CD8-positive, alpha-beta memory T cell (primary cell): ENCODE results near the gene TFB1M. TPM values are rescaled to one million over a fixed set of nuclear protein-coding genes. Genes with fewer than 3 reads are reported as not detected.

Source experiments
- CTCF ChIA-PET: fragments of 350-600 bp; sonication (Branson Sonifier 250); formaldehyde crosslinking; loops from one replicate; lab custom pipeline; 2021; ENCODE audit warnings: antibody characterized with exemption; lab: Charles Lee
- POLR2A ChIA-PET: fragments of 350-600 bp; sonication (Branson Sonifier 250); formaldehyde crosslinking; loops from one replicate; lab custom pipeline; 2021; ENCODE audit warnings: antibody characterized with exemption; lab: Charles Lee
- DNase-seq, 5 donors: peaks; one replicate each; pipeline versions ENCODE4 v3.0.0 to v3.0.0-alpha.2; 2020 to 2022; ENCODE audit warnings: mixed read lengths in 1 of 5
- H3K27ac ChIP-seq: one replicate; pipeline ENCODE4 v1.7.0; 2013; ENCODE audit warnings: low read depth, mild to moderate bottlenecking, low read length, moderate library complexity
- H3K27me3 ChIP-seq: 2 replicates; pipeline ENCODE4 v1.7.0; 2013; ENCODE audit warnings: low read length, mild to moderate bottlenecking; ENCODE audit not compliant: insufficient read depth, poor library complexity, severe bottlenecking
- H3K36me3 ChIP-seq: 2 replicates; pipeline ENCODE4 v1.7.0; 2013; ENCODE audit warnings: mild to moderate bottlenecking, low read length, moderate library complexity; ENCODE audit not compliant: insufficient read depth
- H3K4me1 ChIP-seq: 2 replicates; pipeline ENCODE4 v1.7.0; 2013; ENCODE audit warnings: mild to moderate bottlenecking, low read length, moderate library complexity; ENCODE audit not compliant: insufficient read depth
- H3K4me3 ChIP-seq: 2 replicates; pipeline ENCODE4 v1.7.0; 2013; ENCODE audit warnings: mild to moderate bottlenecking, low read length
- H3K9me3 ChIP-seq: 2 replicates; pipeline ENCODE4 v1.7.0; 2013; ENCODE audit warnings: mild to moderate bottlenecking, low read length
- H3K27ac Mint-ChIP-seq, 8 donors: one replicate each; pipeline ENCODE4 v1.8.0; 2020 to 2021; ENCODE audit warnings: mixed read lengths in 8 of 8, mild to moderate bottlenecking in 6 of 8, inconsistent platforms in 3 of 8, moderate library complexity in 3 of 8
- H3K27me3 Mint-ChIP-seq, 2 donors: one replicate each; pipeline ENCODE4 v1.8.0; 2020 to 2021; ENCODE audit warnings: mixed read lengths in 2 of 2, mild to moderate bottlenecking in 1 of 2, moderate library complexity in 1 of 2
- H3K36me3 Mint-ChIP-seq, 3 donors: one replicate each; pipeline ENCODE4 v1.8.0; 2020 to 2021; ENCODE audit warnings: mixed read lengths in 3 of 3, inconsistent platforms in 1 of 3, mild to moderate bottlenecking in 1 of 3
- H3K4me1 Mint-ChIP-seq, 3 donors: one replicate each; pipeline ENCODE4 v1.8.0; 2020 to 2021; ENCODE audit warnings: mixed read lengths in 3 of 3, inconsistent platforms in 1 of 3, mild to moderate bottlenecking in 1 of 3
- H3K4me3 Mint-ChIP-seq, 7 donors: one replicate each; pipeline ENCODE4 v1.8.0; 2020 to 2021; ENCODE audit warnings: mixed read lengths in 7 of 7, mild to moderate bottlenecking in 6 of 7, moderate library complexity in 4 of 7, inconsistent platforms in 2 of 7
- H3K9me3 Mint-ChIP-seq, 5 donors: one replicate each; pipeline ENCODE4 v1.8.0; 2020 to 2022; ENCODE audit warnings: mixed read lengths in 5 of 5, mild to moderate bottlenecking in 3 of 5, moderate library complexity in 2 of 5, inconsistent platforms in 1 of 5
- polyA plus RNA-seq: library from polyadenylated mRNA; unstranded; fragments of 300-500 nt; fragmentation: Illumina TruSeq; gene quantifications from one replicate; pipeline ENCODE4 v1.2.3, GENCODE V29; 2021
- total RNA-seq, 2 experiments: library from RNA; stranded (reverse); gene quantifications; one replicate each; pipeline ENCODE4 v1.2.3, GENCODE V29; 2021

The TFB1M gene
- total and polyA plus RNA-seq, 3 experiments from 2014 or later, result 13.2 to 40.8 (median 37.7) TPM

DNA sequence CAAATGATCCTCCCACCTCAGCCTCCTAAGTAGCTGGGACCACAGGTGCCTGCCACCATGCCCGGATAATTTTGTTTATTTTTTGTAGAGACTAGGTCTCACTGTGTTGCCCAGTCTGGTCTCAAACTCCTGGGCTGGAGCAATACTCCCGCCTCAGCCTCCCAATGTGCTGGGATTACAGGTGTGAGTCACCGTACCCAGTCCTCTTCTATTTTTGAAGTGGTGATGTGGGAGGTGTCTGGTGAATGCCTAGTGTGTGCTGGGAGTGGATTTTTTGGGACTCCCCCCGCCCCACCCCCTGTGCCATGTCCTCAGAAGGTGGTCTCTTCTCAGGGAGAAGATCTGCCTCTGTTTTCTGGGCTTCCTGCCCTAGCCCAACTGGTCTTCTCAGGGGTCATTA is 98.4 kb downstream of the TFB1M start:
- Histone ChIP-seq H3K27me3 (no peaks in the 10 kb centered on the region), H3K36me3 (no peaks in the 10 kb centered on the region), H3K9me3 (no peaks in the 10 kb centered on the region), H3K27ac (no peak overlapping the region), H3K4me3 (no peak overlapping the region), H3K4me1 (no peaks in the 10 kb centered on the region)
- CTCF ChIA-PET, result no interaction called here
- no peaks in the 10 kb centered on the region for H3K4me1 Mint-ChIP-seq
- H3K4me3 Mint-ChIP-seq, result no peak overlapping the region
- POLR2A ChIA-PET, result no interaction called here
- DNase-seq, result no peak
- H3K27me3 Mint-ChIP-seq, result peaks cover 6 to 18% of the 10 kb centered on the region in 2 donors
- no peaks in the 10 kb centered on the region for H3K9me3 Mint-ChIP-seq
- H3K36me3 Mint-ChIP-seq, result peaks cover 0 to 1% (median 0%) of the 10 kb centered on the region in 3 donors
- no peak overlapping the region for H3K27ac Mint-ChIP-seq

DNA sequence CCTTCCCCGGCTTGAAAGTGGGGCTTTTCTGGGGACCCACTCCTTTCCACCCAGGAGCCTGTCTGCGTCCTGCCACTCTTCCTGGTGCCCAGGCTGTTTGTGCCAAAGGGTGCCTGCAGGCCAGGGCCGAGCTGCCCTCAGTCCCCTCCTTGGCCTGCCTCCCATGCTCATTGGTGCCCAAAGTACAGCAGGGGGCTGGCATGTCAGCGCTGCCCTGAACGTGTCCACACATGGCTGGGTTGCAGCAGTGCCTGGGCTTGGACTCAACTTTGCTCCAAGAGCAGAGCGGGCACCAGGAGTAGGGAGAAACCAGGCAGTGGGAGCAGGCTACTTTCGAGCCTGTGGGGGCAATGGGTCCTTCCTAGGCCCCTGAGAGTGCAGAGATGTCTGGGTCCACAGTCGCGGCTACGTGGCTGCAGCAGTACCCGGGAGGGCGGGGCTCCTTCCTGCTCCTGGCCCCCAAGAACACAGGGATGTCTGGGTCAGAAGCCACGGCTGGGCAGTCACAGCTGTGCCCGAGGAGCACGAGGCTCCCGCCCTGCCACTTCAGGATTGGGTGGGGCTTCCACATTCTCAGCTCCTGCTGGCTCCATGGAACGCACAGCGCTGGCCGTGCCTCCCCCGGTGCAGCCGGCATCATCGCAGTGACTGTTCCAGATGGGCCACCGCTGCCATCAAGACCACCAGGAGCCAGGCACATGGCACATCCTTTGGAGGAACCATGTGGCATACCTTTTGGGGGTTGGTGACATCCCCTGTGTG is 100.5 kb downstream of the TFB1M start:
- Mint-ChIP-seq H3K9me3 (no peaks in the 10 kb centered on the region), H3K4me1 (no peaks in the 10 kb centered on the region), H3K27me3 (peaks cover 6 to 11% of the 10 kb centered on the region in 2 donors), H3K36me3 (peaks cover 0 to 1% (median 0%) of the 10 kb centered on the region in 3 donors), H3K27ac (no peak overlapping the region), H3K4me3 (no peak overlapping the region)
- H3K4me1 ChIP-seq, result no peaks in the 10 kb centered on the region
- no peak overlapping the region for H3K27ac ChIP-seq
- ChIA-PET POLR2A (no interaction called here), CTCF (interaction anchor here (1.3 kb wide), 1 partner anchor 19 kb away, joined by 3 read pairs; no protein-coding TSS in a partner anchor)
- no peaks in the 10 kb centered on the region for H3K9me3 ChIP-seq
- DNase-seq, result no peak
- H3K4me3 ChIP-seq, result no peak overlapping the region
- no peaks in the 10 kb centered on the region for H3K27me3 ChIP-seq
- H3K36me3 ChIP-seq, result no peaks in the 10 kb centered on the region

DNA sequence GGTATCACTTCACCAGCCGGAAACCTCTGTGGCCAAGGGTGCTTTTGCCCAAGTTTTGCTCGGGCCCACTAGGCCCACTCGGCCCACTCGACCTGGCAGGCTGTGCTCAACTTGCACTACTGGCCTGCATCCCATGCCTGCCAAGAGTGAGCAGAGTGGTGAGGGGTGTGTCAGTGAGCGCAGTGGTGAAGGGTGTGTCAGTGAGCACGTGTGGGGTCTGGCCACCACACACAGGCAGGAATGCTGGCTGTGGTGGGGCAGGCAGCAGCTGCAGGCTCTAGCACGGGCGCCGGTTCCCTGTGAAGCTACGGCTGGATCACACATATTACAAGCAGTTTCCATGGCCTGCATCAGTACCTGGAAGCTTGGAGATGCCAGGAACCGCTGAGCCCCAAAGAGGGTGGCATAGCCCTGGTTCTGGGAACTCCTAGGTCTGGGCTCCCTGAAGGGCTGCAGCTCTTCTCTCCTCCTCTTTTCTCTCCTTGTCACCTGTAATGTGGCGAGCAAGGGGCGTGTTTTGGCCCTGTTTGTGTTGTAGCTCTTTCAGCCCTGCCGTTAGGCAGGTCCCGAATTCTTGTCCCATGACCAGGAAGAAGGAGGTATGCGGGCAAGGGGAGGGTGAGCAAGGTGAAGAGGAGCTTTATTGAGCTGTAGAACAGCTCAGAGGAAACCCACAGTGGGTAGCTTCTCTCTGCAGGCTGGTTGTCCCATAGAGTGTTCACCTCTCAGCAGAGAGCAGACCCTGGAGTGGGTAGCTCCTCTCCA is 101.5 kb downstream of the TFB1M start:
- Histone ChIP-seq H3K27me3 (no peaks in the 10 kb centered on the region), H3K9me3 (no peaks in the 10 kb centered on the region), H3K27ac (no peak overlapping the region), H3K4me1 (no peaks in the 10 kb centered on the region), H3K4me3 (no peak overlapping the region), H3K36me3 (no peaks in the 10 kb centered on the region)
- Mint-ChIP-seq H3K9me3 (no peaks in the 10 kb centered on the region), H3K27me3 (peaks cover 5 to 6% of the 10 kb centered on the region in 2 donors), H3K27ac (no peak overlapping the region), H3K4me1 (no peaks in the 10 kb centered on the region), H3K4me3 (no peak overlapping the region), H3K36me3 (peaks cover 0 to 1% (median 0%) of the 10 kb centered on the region in 3 donors)
- DNase-seq, result no peak
- ChIA-PET CTCF (interaction anchor here (1.3 kb wide), 1 partner anchor 20 kb away, joined by 3 read pairs; no protein-coding TSS in a partner anchor), POLR2A (no interaction called here)

DNA sequence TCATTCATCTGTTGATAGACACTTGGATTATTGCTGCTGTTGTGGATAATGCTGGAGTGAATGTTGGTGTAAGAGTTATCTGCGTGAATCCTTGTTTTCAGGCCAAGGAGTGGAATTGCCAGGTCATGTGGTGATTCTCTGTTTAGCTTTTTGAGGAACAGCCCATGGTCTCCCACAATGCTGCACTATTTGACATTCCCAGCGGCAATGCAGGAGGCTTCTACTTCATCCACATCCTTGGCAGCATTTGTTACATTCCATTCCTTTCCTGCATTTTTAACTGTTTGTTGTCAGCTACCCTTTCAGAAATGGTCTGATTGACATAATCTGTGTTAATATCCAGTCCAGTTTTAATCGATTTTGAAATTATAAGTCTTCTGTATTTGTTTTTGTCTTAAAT is 102.2 kb downstream of the TFB1M start:
- no peak overlapping the region for H3K4me3 Mint-ChIP-seq
- ChIA-PET CTCF (no interaction called here), POLR2A (no interaction called here)
- H3K4me1 Mint-ChIP-seq, result no peaks in the 10 kb centered on the region
- H3K27ac Mint-ChIP-seq, result no peak overlapping the region
- DNase-seq, result no peak
- H3K36me3 Mint-ChIP-seq, result peaks cover 0 to 1% (median 0%) of the 10 kb centered on the region in 3 donors
- H3K4me1 ChIP-seq, result no peaks in the 10 kb centered on the region
- H3K27ac ChIP-seq, result no peak overlapping the region
- no peak overlapping the region for H3K4me3 ChIP-seq
- H3K9me3 Mint-ChIP-seq, result no peaks in the 10 kb centered on the region
- no peaks in the 10 kb centered on the region for H3K9me3 ChIP-seq
- H3K27me3 ChIP-seq, result no peaks in the 10 kb centered on the region
- H3K27me3 Mint-ChIP-seq, result peaks cover 5 to 8% of the 10 kb centered on the region in 2 donors
- H3K36me3 ChIP-seq, result no peaks in the 10 kb centered on the region

DNA sequence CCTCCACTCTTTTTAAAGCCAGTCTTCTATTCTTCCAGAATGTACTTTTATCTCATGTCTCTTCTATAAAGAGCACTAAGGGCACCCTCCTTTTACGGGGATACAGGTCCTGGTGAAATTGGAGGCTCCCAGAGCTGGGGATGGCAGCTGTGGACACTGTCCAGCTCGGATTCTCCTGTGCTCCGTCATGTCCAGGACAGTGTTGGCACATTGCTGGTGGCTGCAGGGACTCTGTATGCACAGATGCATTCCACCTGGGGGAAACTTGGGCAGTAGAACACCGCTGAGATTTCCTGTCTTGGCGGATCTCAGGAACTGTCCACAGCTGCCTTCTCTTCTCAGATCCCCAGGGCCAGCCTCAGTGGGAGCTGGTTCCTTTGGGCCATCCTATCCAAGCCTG is 107.1 kb downstream of the TFB1M start:
- Mint-ChIP-seq H3K36me3 (no peaks in the 10 kb centered on the region), H3K27ac (no peak overlapping the region), H3K4me3 (no peak overlapping the region), H3K4me1 (no peaks in the 10 kb centered on the region), H3K9me3 (no peaks in the 10 kb centered on the region), H3K27me3 (peaks cover 0 to 2% of the 10 kb centered on the region in 2 donors)
- ChIA-PET POLR2A (no interaction called here), CTCF (no interaction called here)
- no peaks in the 10 kb centered on the region for H3K4me1 ChIP-seq
- no peaks in the 10 kb centered on the region for H3K36me3 ChIP-seq
- no peaks in the 10 kb centered on the region for H3K9me3 ChIP-seq
- H3K27me3 ChIP-seq, result no peaks in the 10 kb centered on the region
- no peak overlapping the region for H3K4me3 ChIP-seq
- no peak overlapping the region for H3K27ac ChIP-seq
- DNase-seq, result no peak

Other genes starting within 250 kb of the TFB1M start
- gene CLDN20, start 50.5 kb downstream of the TFB1M start, total RNA-seq, result not detected
- gene CLDN20, start 50.5 kb downstream of the TFB1M start, polyA plus RNA-seq, result not detected
- gene NOX3, start 141.4 kb upstream of the TFB1M start, total RNA-seq, result not detected
- not detected for gene NOX3, start 141.4 kb upstream of the TFB1M start, polyA plus RNA-seq